HepG2 (cell line): Measurements from ENCODE around the gene SECTM1. TPM values are rescaled to one million over a fixed set of nuclear protein-coding genes. Genes with fewer than 3 reads are reported as not detected.

Source experiments
- ARHGAP35 ChIP-seq: sonication (generic); formaldehyde crosslinking; IDR thresholded peaks from 2 replicates; pipeline ENCODE4 v1.9.0; 2022; ENCODE audit warnings: mild to moderate bottlenecking, inconsistent platforms, moderate library complexity, missing genetic modification reagents, borderline replicate concordance
- ATAD3A ChIP-seq: sonication (generic); formaldehyde crosslinking; IDR thresholded peaks from 2 replicates; pipeline ENCODE4 v1.4.0; 2020; ENCODE audit warnings: missing genetic modification reagents
- CENPT ChIP-seq: sonication (generic); formaldehyde crosslinking; IDR thresholded peaks from 2 replicates; pipeline ENCODE4 v1.8.0; 2022; ENCODE audit warnings: low read depth, mild to moderate bottlenecking, moderate library complexity, missing genetic modification reagents
- FLYWCH1 ChIP-seq: sonication (generic); formaldehyde crosslinking; IDR thresholded peaks from 2 replicates; pipeline ENCODE4 v1.8.1; 2023; ENCODE audit warnings: mild to moderate bottlenecking, missing genetic modification reagents
- FOXK1 ChIP-seq: sonication (generic); formaldehyde crosslinking; IDR thresholded peaks from 2 replicates; pipeline ENCODE4 v1.4.0; 2020; ENCODE audit warnings: low read depth, missing genetic modification reagents, borderline replicate concordance
- HOXA3 ChIP-seq: sonication (generic); formaldehyde crosslinking; IDR thresholded peaks from 2 replicates; pipeline ENCODE4 v1.5.0; 2020; ENCODE audit warnings: missing genetic modification reagents
- MATR3 ChIP-seq: sonication (generic); formaldehyde crosslinking; IDR thresholded peaks from 2 replicates; pipeline ENCODE4 v1.4.0; 2020; ENCODE audit warnings: missing genetic modification reagents
- MED1 ChIP-seq: sonication (generic); formaldehyde crosslinking; IDR thresholded peaks from 2 replicates; pipeline ENCODE4 v1.4.0; 2020; ENCODE audit warnings: missing genetic modification reagents
- MED8 ChIP-seq: sonication (generic); formaldehyde crosslinking; IDR thresholded peaks from 2 replicates; pipeline ENCODE4 v1.8.1; 2023; ENCODE audit warnings: mild to moderate bottlenecking, missing genetic modification reagents; ENCODE audit not compliant: insufficient replicate concordance
- MTF2 ChIP-seq: sonication (generic); formaldehyde crosslinking; IDR thresholded peaks from 2 replicates; pipeline ENCODE4 v1.5.0; 2020; ENCODE audit warnings: missing genetic modification reagents, borderline replicate concordance
- ONECUT2 ChIP-seq: sonication (generic); formaldehyde crosslinking; IDR thresholded peaks from 2 replicates; pipeline ENCODE4 v1.4.0; 2020; ENCODE audit warnings: missing genetic modification reagents
- PAWR ChIP-seq: sonication (generic); formaldehyde crosslinking; IDR thresholded peaks from 2 replicates; pipeline ENCODE4 v1.4.0; 2020; ENCODE audit warnings: missing genetic modification reagents, mild to moderate bottlenecking, borderline replicate concordance
- PRMT3 ChIP-seq: sonication (generic); formaldehyde crosslinking; IDR thresholded peaks from 2 replicates; pipeline ENCODE4 v1.8.1; 2022; ENCODE audit warnings: low read depth, mild to moderate bottlenecking, moderate library complexity, missing genetic modification reagents, borderline replicate concordance
- RARG ChIP-seq: sonication (generic); formaldehyde crosslinking; IDR thresholded peaks from 2 replicates; pipeline ENCODE4 v1.4.0; 2020; ENCODE audit warnings: low read depth, mild to moderate bottlenecking, missing genetic modification reagents
- SPEN ChIP-seq: sonication (generic); formaldehyde crosslinking; IDR thresholded peaks from 2 replicates; pipeline ENCODE4 v1.5.1; 2020; ENCODE audit warnings: low read depth, mild to moderate bottlenecking, missing genetic modification reagents
- TCF12 ChIP-seq, 2 experiments: fragments of 450-650 bp in 1 of 2; sonication (generic) in 1 of 2; formaldehyde crosslinking in 1 of 2; IDR thresholded peaks; 2 replicates each; pipeline versions ENCODE4 v1.6.1 to v1.8.0; 2017 to 2022; ENCODE audit warnings: antibody characterized with exemption in 1 of 2, mild to moderate bottlenecking in 1 of 2, missing genetic modification reagents in 1 of 2, moderate library complexity in 1 of 2
- ZFP36L1 ChIP-seq: sonication (generic); formaldehyde crosslinking; IDR thresholded peaks from 2 replicates; pipeline ENCODE4 v1.8.0; 2022; ENCODE audit warnings: mild to moderate bottlenecking, missing genetic modification reagents, moderate library complexity
- ZFP41 ChIP-seq: sonication (generic); formaldehyde crosslinking; IDR thresholded peaks from 2 replicates; pipeline ENCODE4 v1.4.0; 2020; ENCODE audit warnings: mild to moderate bottlenecking, missing genetic modification reagents, borderline replicate concordance
- ZFP62 ChIP-seq: sonication (generic); formaldehyde crosslinking; IDR thresholded peaks from 2 replicates; pipeline ENCODE4 v1.4.0; 2020; ENCODE audit warnings: missing genetic modification reagents
- ZNF138 ChIP-seq: sonication (generic); formaldehyde crosslinking; IDR thresholded peaks from 2 replicates; pipeline ENCODE4 v1.5.0; 2020; ENCODE audit warnings: mild to moderate bottlenecking, low read depth, missing genetic modification reagents
- ZNF326 ChIP-seq: sonication (generic); formaldehyde crosslinking; IDR thresholded peaks from 2 replicates; pipeline ENCODE4 v1.4.0; 2020; ENCODE audit warnings: missing genetic modification reagents, borderline replicate concordance
- ZNF501 ChIP-seq: sonication (generic); formaldehyde crosslinking; IDR thresholded peaks from 2 replicates; pipeline ENCODE4 v1.5.1; 2020; ENCODE audit warnings: mild to moderate bottlenecking, moderate library complexity, missing genetic modification reagents
- ZNF549 ChIP-seq: sonication (generic); formaldehyde crosslinking; IDR thresholded peaks from 2 replicates; pipeline ENCODE4 v1.5.0; 2020; ENCODE audit warnings: missing genetic modification reagents
- ZNF552 ChIP-seq: sonication (generic); formaldehyde crosslinking; IDR thresholded peaks from 2 replicates; pipeline ENCODE4 v1.9.0; 2022; ENCODE audit warnings: missing genetic modification reagents, mild to moderate bottlenecking, borderline replicate concordance
- ZNF703 ChIP-seq: sonication (generic); formaldehyde crosslinking; IDR thresholded peaks from 2 replicates; pipeline ENCODE4 v1.5.1; 2020; ENCODE audit warnings: missing genetic modification reagents, mild to moderate bottlenecking, moderate library complexity, borderline replicate concordance
- ZNF766 ChIP-seq: sonication (generic); formaldehyde crosslinking; IDR thresholded peaks from 2 replicates; pipeline ENCODE4 v1.5.0; 2020; ENCODE audit warnings: missing genetic modification reagents, borderline replicate concordance
- ZNF780A ChIP-seq: sonication (generic); formaldehyde crosslinking; IDR thresholded peaks from 2 replicates; pipeline ENCODE4 v1.8.0; 2022; ENCODE audit warnings: mild to moderate bottlenecking, missing genetic modification reagents, moderate library complexity
- ZNF891 ChIP-seq: sonication (generic); formaldehyde crosslinking; IDR thresholded peaks from 2 replicates; pipeline ENCODE4 v1.5.0; 2020; ENCODE audit warnings: mild to moderate bottlenecking, missing genetic modification reagents
- ZSCAN25 ChIP-seq: sonication (generic); formaldehyde crosslinking; IDR thresholded peaks from 2 replicates; pipeline ENCODE4 v1.8.0; 2022; ENCODE audit warnings: mild to moderate bottlenecking, missing genetic modification reagents
- polyA plus RNA-seq, 8 experiments: library from polyadenylated mRNA; depleted of rRNA in 3 of 8; stranded (reverse) in 7 of 8; unstranded in 1 of 8; fragments of >200 nt; fragmentation: Illumina TruSeq in 4 of 8; extraction: Trizol in 4 of 8; gene quantifications; 2 replicates each; pipeline versions ENCODE4 v1.2.1 to v1.2.3, GENCODE V29; 2011 to 2016; ENCODE audit warnings: low read depth in 4 of 8, missing spikeins in 1 of 8, mixed read lengths in 1 of 8; ENCODE audit not compliant: insufficient read depth in 1 of 8
- total RNA-seq, 5 experiments: library from RNA; depleted of rRNA; stranded (reverse); fragments of >200 nt; fragmentation: Illumina TruSeq; extraction: Trizol; gene quantifications; 2 replicates each; pipeline ENCODE4 v1.2.3, GENCODE V29; 2016; ENCODE audit warnings: low read depth in 1 of 5
- TF ChIP-seq, protein P1 (sequence below): sonication (generic); formaldehyde crosslinking; IDR thresholded peaks from 2 replicates; pipeline ENCODE4 v1.8.0; 2022; ENCODE audit warnings: low read depth, missing genetic modification reagents

The SECTM1 gene
- total and polyA plus RNA-seq, 2 of the 13 experiments (the other 11 are each of a cell fraction or from before 2014, with no cell fraction given) = 3.5 to 5.3 TPM

- TF ChIP-seq PAWR (0 out of 2 replicates have a peak, but pooled peaks have one; percentile 59), FLYWCH1 (CRISPR knock-in tag) (peak; percentile 62; the same call in 1 of the 2 replicates), MATR3 (CRISPR knock-in tag) (no peak), MED1 (CRISPR knock-in tag) (peak; percentile 71), RARG (0 out of 2 replicates have a peak, but pooled peaks have one; percentile 64), MED8 (CRISPR knock-in tag) (peak; percentile 77), ZFP41 (CRISPR knock-in tag) (no peak), ZNF138 (no peak), ZNF780A (CRISPR knock-in tag) (no peak), ZNF703 (CRISPR knock-in tag) (peak; percentile 93), ZNF326 (CRISPR knock-in tag) (no peak), ZNF891 (CRISPR knock-in tag) (peak; percentile 72), FOXK1 (CRISPR knock-in tag) (peak; percentile 51; the same call in 1 of the 2 replicates), TCF12 (IDR thresholded peaks at IDR 0.05) (no peak), TCF12 (CRISPR knock-in tag; IDR thresholded peaks at IDR 0.05) (peak; percentile 86; the same call in 1 of the 2 replicates), ZFP36L1 (CRISPR knock-in tag) (peak; percentile 91), ZNF766 (CRISPR knock-in tag) (no peak), PRMT3 (CRISPR knock-in tag) (peak; percentile 91; the same call in 1 of the 2 replicates), ZNF549 (CRISPR knock-in tag) (no peak), ONECUT2 (no peak), SPEN (CRISPR knock-in tag) (peak; percentile 100; the same call in 1 of the 2 replicates), MTF2 (CRISPR knock-in tag) (peak; percentile 61; the same call in 1 of the 2 replicates), ZNF552 (CRISPR knock-in tag) (peak; percentile 60; the same call in 1 of the 2 replicates), ATAD3A (CRISPR knock-in tag) (peak; percentile 24; the same call in 1 of the 2 replicates), ARHGAP35 (CRISPR knock-in tag) (peak; percentile 96), HOXA3 (peak; percentile 92), ZSCAN25 (CRISPR knock-in tag) (peak; percentile 96), ZFP62 (CRISPR knock-in tag) (no peak), ZNF501 (CRISPR knock-in tag) (peak; percentile 91), CENPT (CRISPR knock-in tag) (peak; percentile 14; the same call in 1 of the 2 replicates)
- TF ChIP-seq, protein P1, sequence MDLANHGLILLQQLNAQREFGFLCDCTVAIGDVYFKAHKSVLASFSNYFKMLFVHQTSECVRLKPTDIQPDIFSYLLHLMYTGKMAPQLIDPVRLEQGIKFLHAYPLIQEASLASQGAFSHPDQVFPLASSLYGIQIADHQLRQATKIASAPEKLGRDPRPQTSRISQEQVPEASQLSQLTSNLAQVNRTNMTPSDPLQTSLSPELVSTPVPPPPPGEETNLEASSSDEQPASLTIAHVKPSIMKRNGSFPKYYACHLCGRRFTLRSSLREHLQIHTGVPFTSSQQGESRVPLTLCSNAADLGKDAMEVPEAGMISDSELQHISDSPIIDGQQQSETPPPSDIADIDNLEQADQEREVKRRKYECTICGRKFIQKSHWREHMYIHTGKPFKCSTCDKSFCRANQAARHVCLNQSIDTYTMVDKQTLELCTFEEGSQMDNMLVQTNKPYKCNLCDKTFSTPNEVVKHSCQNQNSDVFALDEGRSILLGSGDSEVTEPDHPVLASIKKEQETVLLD (CRISPR knock-in tag) = peak; percentile 79; the same call in 1 of the 2 replicates
Observed at GRCh38 chr17:82273327-82274133, 60.0 kb downstream of the SECTM1 start, which contains the start of gene CSNK1D (continued).
